ENCODE results near the gene GNG2.

- TF ChIP-seq CTCF (IDR thresholded peaks at IDR 0.05; ENCODE audit: poor library complexity) (no peak), EZH2 (IDR thresholded peaks at IDR 0.05; ENCODE audit: borderline replicate concordance) (no peak)
Observed at GRCh38 chr14:51929166-51929565, 68.8 kb downstream of the GNG2 start.

All from hepatocyte (in vitro differentiated cells).